ENCODE results near the gene ARMS2.
A peak's percentile ranks its signal among the peaks of the same experiment; 100 is the strongest.

ARMS2 gene

DNA sequence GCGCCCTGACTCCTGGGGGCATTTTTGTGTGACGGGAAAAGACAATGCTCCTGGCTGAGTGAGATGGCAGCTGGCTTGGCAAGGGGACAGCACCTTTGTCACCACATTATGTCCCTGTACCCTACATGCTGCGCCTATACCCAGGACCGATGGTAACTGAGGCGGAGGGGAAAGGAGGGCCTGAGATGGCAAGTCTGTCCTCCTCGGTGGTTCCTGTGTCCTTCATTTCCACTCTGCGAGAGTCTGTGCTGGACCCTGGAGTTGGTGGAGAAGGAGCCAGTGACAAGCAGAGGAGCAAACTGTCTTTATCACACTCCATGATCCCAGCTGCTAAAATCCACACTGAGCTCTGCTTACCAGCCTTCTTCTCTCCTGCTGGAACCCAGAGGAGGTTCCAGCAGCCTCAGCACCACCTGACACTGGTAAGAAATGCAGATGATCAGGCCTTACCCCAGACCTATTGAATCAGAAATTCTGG is at the start of gene ARMS2:
Gene ARMS2, plus strand, starts transcription at position 51 of the 478 bp plus-strand sequence. Its CDS starts 75 bp downstream, at position 126.
- no peak for DNase-seq

DNA sequence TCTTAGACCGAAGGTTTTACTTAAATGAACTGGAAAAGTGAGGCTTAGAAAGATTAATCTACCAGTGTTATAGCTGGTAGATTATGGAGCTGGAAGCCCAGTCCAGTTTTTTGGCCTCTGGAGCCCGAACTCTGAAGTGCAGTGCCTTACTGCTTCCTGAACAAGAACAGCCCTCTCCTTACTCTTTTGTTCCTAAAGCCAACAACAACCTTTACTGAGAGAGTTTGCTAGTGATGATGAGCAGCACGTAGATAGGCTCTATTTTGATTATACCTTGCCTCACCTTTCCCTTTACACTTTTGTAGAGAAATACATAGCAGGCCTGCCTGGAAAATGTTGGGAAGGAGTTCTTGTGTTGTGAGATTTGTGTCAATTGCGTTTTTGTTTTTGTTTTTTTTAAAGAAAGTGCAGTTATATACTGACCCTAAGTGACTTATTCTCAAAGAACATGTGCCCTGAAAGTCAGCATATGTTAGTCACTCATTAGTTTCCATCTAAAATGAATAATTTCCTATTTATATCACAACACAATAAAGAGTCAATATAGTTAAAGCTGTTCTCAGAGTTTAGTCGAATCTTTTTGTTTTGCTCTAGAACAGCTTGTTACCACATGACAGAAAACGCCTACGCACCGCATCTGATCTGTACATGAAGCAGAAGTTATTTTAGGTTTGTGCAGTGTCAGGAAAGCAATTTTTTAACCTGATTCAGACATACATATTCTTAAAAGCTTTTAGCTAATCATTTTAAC is 46.9 kb upstream of the ARMS2 start:
- no peak for DNase-seq

DNA sequence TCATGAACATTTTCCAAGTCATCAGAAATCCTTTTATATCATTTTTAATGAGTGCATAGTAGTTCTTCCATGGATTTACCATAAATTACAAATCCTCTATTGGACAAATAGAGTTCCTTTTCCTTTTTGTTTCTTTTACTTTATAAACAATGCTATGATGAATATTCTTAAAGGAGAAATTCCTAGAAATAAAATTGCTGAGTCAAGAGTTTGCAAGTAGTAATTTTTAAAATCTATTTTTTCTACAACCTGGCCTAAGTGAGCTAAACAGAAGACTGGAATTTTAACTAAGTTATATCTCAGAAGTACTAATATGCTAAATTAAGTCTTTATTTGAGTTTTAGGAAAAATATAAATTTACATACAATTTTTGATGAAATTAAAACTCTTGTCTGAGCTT is 41.1 kb upstream of the ARMS2 start:
- DNase-seq = no peak

DNA sequence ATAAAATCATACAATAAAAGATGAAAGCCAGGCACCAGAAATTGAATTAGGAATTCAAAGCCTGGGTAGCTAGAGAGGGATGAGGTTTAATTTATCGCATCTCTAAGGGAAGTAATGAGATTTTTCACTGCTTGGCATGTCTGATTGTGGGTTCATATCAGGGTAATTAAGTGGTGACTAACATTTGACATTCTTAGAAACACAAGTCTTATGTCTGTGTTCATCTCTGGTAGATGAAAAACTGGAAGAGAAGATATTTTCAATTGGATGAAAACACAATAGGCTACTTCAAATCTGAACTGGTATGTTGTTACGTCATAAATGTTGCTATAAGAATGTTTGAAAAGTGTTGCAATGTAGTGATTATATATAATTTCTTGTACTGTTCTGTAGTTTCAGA is 36.8 kb upstream of the ARMS2 start:
- DNase-seq = no peak

DNA sequence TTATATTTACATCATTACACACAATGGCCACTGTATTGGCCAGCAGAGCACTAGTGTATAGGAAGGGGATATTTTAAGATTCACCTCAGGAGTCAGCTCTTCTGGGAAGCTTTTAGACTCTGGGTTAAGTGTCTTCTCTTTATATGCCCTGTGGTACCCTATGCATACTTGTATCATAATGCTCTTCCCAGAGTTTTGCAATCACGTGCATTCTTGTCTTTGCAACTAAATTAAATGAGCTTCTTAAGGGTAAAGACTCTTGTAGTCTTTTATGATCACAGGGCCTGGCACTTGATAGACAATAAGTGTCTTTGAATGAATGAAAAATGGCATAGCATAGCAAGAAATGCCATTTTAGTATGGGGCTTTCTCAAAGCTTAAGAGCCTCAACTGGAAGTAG is 35.4 kb upstream of the ARMS2 start:
- DNase-seq = no peak

GRCh38 chr10:122419876-122420623 is 34.4 kb upstream of the ARMS2 start:
- no peak for DNase-seq

DNA sequence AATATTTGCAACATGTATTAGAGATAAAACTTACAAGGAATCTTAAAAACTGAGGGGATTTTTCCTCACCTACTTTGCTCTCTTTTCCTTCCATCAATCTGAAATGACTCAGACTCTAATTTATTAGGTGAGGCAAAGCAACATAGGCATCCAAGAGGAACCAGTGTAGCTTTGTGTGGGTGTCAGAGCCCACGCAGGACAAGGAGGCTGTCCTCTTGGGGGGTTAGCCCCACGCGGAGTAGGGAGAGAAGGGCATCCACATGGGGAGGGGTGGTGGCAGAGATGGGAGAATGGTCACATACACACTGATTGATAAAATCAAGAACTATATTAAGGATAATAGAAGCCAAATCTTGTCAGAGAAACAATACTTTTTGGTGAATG is 33.8 kb upstream of the ARMS2 start:
- DNase-seq = no peak

- no peak for DNase-seq
Observed at GRCh38 chr10:122421054-122421625, 33.3 kb upstream of the ARMS2 start.

DNA sequence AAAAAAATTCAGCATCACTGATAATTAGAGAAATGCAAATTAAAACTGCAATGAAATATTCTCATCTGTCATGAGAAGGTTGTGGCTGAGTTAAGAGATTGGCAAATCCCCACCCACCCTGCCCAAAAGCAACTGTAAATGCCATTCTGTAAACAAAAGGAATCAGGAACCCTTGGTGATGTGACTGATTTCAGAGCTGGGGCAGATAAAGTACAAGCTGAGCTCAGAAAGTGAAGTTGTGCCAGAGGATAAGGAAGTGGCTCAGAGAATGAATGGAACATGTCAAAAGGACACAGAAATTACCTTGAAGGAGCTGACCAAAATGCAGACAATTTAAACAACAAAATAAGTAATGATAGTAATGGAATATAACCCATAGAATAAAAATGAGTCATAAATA is 32.7 kb upstream of the ARMS2 start:
- no peak for DNase-seq

DNA sequence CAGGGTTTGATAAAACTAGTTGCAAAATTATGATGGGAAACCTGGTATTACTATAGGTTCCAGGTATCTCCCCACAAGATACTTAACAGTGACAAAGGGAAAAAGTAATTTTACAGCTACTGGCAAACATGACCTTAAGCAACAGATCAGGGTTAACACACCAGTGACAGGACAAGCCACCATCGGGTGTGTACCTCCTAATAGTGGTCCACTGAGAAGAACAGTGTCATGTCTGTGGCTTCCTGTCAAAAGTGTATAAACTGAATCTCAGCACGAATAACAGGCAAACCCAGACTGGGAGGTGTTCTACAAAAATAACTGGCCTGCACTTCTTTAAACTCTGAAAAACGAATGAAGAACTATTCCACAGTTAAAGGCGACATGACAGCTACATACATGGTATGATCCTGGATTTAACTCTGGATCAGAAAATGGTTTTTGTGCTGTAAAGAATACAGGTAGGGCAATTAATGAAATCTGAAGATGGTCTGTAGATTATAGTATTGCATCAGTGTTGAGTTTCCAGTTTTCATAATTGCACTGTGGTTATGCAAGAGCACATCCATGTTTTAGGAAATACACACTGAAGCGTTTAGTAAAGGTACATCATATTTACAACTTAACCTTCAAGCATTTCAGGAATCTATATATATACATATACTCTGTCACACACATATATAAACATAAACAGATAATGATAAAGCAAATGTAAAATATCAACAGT is 32.0 kb upstream of the ARMS2 start:
- DNase-seq = no peak

DNA sequence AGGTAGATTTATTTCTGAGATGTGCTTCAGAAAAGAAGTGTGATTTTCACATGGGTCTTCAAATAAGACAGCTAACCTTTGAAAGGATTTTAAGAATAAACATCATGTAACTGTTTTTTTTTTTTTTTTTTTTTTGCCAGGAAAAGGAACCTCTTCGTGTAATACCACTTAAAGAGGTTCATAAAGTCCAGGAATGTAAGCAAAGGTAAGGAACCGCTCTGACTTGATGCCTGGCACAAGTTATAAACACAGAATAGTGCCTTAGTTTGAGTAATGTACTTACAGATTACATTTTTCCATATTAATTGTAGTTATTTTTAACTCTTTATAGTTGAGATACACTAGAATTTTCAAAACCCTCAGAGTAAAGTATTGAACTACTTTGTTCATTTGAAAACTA is 30.4 kb upstream of the ARMS2 start:
- no peak for DNase-seq

DNA sequence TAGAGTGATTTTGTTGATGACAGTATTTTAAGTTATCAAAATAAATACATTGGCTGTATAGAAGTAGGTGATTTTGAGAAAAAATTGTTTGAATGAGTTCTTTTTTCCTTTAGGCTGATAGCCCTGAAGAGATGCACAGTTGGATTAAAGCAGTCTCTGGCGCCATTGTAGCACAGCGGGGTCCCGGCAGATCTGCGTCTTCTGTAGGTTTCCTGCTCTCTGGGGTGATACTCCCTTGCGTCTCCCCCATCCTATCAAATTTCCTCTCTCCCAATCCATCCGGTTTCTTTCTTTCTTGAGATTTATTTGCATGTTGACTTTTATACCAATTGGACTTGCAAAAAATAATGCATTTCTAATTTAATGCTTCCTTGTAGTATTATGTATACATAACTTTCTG is 27.6 kb upstream of the ARMS2 start:
- no peak for DNase-seq

DNA sequence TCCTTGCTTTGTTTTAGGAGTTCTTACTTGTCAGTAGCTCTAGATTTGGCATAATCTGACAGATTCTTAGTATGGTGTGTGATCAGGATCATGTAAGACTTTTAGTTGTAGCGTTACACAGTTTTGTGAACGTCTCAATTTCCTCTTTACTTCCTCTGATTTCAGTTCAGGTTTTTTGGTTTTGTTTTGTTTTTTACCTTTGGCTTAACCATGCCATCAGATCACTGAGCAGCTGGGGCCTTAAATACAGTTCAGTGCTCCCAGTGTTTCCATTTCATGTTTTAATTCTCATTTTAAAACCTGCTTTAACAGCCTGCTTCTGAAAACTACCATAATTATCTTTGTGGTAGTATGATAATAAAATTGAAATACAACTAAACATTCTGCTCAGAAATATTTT is 27.2 kb upstream of the ARMS2 start:
- no peak for DNase-seq

- peak; percentile 11 for DNase-seq
Observed at GRCh38 chr10:122435212-122435827, 19.1 kb upstream of the ARMS2 start.

GRCh38 chr10:122441961-122442360 is 12.5 kb upstream of the ARMS2 start:
- DNase-seq = no peak

DNA sequence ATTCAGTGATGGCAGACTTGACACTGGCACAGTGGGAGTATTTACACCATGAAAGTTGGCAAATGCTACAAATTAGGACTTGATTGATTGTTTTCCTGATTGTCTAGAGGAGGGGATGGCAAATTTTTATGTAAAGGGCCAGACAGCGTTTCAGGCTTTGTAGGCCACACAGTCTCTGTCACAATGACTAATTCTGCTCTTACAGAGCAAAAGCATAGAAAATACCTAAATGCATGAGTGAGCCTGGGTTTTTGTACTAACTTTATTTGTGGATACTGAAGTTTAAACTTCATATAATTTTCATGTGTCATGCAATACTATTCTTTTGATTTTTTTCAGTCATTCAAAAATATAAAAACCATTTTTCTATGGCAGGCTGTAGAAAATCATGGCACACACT is 9.0 kb upstream of the ARMS2 start:
- DNase-seq = no peak

GRCh38 chr10:122445904-122446303 is 8.5 kb upstream of the ARMS2 start:
- DNase-seq = no peak

DNA sequence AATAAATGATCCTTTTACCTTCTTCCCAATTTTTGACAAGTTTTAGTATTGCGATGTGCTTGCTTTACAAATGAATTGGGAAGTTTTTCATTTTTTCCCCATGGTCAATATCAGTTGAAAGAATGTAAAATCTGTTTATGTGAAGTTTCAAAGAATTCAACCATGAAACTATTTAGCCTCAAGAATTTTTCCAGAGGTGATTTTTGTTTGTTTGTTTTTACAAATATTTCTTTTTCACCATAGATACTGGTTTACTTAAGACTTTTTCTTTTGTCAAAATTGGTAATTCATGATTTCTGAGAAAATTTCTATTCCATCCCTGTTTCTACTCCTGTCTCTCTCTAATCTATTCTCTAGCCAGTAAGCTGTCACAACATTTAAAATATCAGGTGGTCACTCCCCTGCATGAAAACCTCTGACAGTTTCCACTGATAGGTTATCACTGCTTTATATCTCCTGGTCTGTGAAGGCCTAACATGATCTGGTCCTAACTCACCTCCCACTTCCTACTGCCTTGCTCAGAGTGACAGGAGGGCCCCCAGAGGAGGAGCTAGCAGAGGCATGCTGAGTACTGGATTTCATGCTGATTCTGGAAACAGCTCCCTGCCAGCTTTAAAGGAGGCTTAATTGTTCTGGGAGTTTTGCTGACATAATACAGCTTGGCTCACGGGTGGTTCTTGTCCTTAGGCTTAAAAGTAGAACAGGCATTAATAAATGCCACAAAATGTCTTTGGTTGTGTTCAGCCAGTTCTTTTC is 7.6 kb upstream of the ARMS2 start:
- no peak for DNase-seq

- no peak for DNase-seq
Observed at GRCh38 chr10:122448600-122448999, 5.9 kb upstream of the ARMS2 start.

- DNase-seq = no peak
Observed at GRCh38 chr10:122449153-122449552, 5.3 kb upstream of the ARMS2 start.

DNA sequence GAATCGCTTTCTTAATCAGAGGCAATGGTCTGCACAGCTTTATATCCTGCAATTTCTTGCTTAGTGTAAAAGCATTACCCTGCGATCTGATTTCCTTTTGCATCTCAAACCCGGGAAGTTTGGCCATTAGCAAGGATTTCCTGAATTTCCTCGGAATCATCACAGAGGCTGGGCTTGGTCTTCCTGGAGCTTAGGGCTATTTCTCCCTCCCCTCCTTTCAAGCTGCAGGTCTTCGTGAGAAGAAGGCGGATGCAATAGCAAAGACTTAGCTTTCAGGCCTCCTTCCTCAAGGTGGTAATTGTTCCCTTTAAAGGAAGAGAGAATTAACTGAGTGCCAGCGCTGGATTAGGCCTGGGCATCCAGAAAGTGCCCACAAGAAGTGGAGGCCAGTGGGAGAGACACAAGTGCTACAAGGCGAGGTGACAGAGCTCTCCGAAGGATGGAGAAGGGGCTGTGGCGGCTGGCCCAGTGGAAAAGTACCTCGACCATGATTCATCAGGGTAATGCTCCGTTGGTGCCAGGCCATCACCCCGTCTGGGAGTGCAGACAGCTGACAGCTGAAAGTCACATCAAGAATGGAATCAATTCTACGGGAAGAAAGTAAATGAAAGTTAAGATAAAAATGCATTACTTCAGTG is 4.0 kb upstream of the ARMS2 start:
- no peak for DNase-seq

- DNase-seq = no peak
Observed at GRCh38 chr10:122454071-122454470, 382 bp upstream of the ARMS2 start.
